T-helper 1 cell treated with Interleukin-12 subunit alpha and Interleukin-12 subunit beta and Interleukin-4 antibody, amounts not matched to agents 30 μg/mL and 1 μg/mL, for 36 hours (primary cell): ENCODE measurements around the gene SNX22.

Source experiments
- H3K27ac Mint-ChIP-seq: one replicate; pipeline ENCODE4 v1.8.0; 2021; ENCODE audit warnings: mild to moderate bottlenecking, mixed read lengths
- H3K27me3 Mint-ChIP-seq: one replicate; pipeline ENCODE4 v1.8.0; 2021; ENCODE audit warnings: low read depth, mixed read lengths
- H3K36me3 Mint-ChIP-seq: one replicate; pipeline ENCODE4 v1.8.0; 2021; ENCODE audit warnings: low read depth, mixed read lengths
- H3K4me1 Mint-ChIP-seq: one replicate; pipeline ENCODE4 v1.8.0; 2021; ENCODE audit warnings: low read depth, mixed read lengths
- H3K4me3 Mint-ChIP-seq: one replicate; pipeline ENCODE4 v1.8.0; 2021; ENCODE audit warnings: mild to moderate bottlenecking, moderate library complexity, mixed read lengths
- H3K9me3 Mint-ChIP-seq: one replicate; pipeline ENCODE4 v1.8.0; 2021; ENCODE audit warnings: mixed read lengths

SNX22 gene

GRCh38 chr15:64125978-64126377 is 25.6 kb upstream of the SNX22 start:
- Mint-ChIP-seq H3K36me3 (peaks cover 34% of the 10 kb centered on the region), H3K4me1 (peaks cover 3% of the 10 kb centered on the region), H3K27ac (no peak overlapping the region), H3K9me3 (no peaks in the 10 kb centered on the region), H3K27me3 (no peaks in the 10 kb centered on the region), H3K4me3 (no peak overlapping the region)

DNA sequence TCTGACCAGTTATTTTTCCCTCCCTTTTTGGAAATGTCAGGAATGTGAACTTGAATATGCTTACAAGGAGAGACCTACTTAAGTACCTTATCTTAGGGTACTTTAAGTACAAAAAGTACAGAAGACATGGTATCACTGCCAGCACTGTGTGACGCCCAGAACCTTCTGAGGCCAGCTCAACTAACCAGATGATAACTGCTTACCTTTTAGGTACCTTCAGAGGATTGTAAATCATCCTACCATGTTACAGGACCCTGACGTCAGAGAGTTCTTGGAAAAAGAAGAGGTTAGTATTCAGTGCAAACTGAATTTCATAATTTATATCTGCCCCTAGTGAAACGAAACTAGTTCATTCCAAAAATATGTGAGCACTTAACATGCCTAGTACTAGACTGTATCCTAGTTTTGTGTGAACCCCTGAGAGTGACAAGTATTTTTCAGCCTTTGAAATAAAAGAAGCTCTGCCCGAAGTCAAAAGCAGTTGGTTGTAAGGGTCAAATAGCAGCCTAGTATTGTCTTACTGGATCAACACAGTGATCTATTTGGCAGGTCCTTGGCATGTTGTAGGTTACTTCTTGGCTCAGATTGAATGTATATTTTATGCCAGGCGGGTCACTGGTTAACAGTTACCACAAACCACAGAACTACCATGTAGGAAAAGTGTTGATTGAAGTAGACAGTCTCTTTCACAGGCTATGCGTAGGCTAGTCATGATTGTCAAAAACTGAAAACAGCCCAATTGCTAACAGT is 23.8 kb upstream of the SNX22 start:
- H3K27me3 Mint-ChIP-seq = no peaks in the 10 kb centered on the region
- no peaks in the 10 kb centered on the region for H3K9me3 Mint-ChIP-seq
- H3K36me3 Mint-ChIP-seq = peaks cover 43% of the 10 kb centered on the region
- no peak overlapping the region for H3K27ac Mint-ChIP-seq
- no peak overlapping the region for H3K4me3 Mint-ChIP-seq
- H3K4me1 Mint-ChIP-seq = peaks cover 3% of the 10 kb centered on the region

GRCh38 chr15:64130159-64130558 is 21.4 kb upstream of the SNX22 start:
- Mint-ChIP-seq H3K4me3 (no peak overlapping the region), H3K27ac (no peak overlapping the region), H3K9me3 (no peaks in the 10 kb centered on the region), H3K36me3 (peaks cover 40% of the 10 kb centered on the region), H3K4me1 (peaks cover 3% of the 10 kb centered on the region), H3K27me3 (no peaks in the 10 kb centered on the region)

DNA sequence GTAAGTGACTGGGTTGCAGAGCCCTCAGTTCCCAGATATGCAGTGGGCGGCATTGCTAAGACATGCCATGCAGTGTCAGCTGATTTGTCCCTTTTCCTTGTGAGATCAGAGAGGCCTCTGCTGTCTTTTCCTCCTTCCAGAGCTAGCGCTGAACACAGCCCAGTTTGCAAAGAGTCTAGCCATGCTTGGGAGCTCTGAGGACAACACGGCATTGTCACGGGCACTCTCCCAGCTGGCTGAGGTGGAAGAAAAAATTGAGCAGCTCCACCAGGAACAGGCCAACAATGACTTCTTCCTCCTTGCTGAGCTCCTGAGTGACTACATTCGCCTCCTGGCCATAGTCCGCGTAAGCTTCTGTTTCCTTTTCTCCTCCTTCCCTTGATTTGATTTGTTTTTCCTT is 20.0 kb upstream of the SNX22 start:
- peaks cover 36% of the 10 kb centered on the region for H3K36me3 Mint-ChIP-seq
- H3K4me3 Mint-ChIP-seq = no peak overlapping the region
- H3K9me3 Mint-ChIP-seq = no peaks in the 10 kb centered on the region
- H3K27ac Mint-ChIP-seq = no peak overlapping the region
- H3K4me1 Mint-ChIP-seq = peaks cover 3% of the 10 kb centered on the region
- no peaks in the 10 kb centered on the region for H3K27me3 Mint-ChIP-seq

- H3K9me3 Mint-ChIP-seq = no peaks in the 10 kb centered on the region
- H3K27ac Mint-ChIP-seq = no peak overlapping the region
- H3K27me3 Mint-ChIP-seq = no peaks in the 10 kb centered on the region
- H3K36me3 Mint-ChIP-seq = peaks cover 38% of the 10 kb centered on the region
- H3K4me1 Mint-ChIP-seq = peaks cover 3% of the 10 kb centered on the region
- no peak overlapping the region for H3K4me3 Mint-ChIP-seq
Measured at GRCh38 chr15:64132217-64132616, 19.3 kb upstream of the SNX22 start.

GRCh38 chr15:64133623-64134344 is 17.7 kb upstream of the SNX22 start:
- H3K9me3 Mint-ChIP-seq = no peaks in the 10 kb centered on the region
- H3K36me3 Mint-ChIP-seq = peaks cover 32% of the 10 kb centered on the region
- no peak overlapping the region for H3K27ac Mint-ChIP-seq
- no peaks in the 10 kb centered on the region for H3K27me3 Mint-ChIP-seq
- no peak overlapping the region for H3K4me3 Mint-ChIP-seq
- no peaks in the 10 kb centered on the region for H3K4me1 Mint-ChIP-seq

DNA sequence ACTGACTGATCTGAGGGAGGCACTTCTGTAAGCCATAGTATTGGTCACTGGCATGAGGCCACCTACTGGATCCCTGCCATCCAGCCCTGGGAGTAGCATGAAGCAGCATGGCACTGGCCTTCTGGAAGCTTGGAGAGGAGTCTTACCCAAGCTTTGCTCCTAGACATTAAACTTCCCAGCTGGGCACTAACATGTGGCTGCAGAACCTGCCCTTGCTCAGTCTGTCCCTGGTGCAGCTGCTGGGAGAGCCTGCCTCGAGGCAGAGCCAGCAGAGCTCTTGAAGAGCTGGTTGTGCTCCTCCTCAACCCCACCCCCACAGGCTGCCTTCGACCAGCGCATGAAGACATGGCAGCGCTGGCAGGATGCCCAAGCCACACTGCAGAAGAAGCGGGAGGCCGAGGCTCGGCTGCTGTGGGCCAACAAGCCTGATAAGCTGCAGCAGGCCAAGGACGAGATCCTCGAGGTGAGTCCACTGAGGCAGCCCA is 17.1 kb upstream of the SNX22 start:
- Mint-ChIP-seq H3K4me3 (no peak overlapping the region), H3K4me1 (no peaks in the 10 kb centered on the region), H3K36me3 (peaks cover 32% of the 10 kb centered on the region), H3K27me3 (no peaks in the 10 kb centered on the region), H3K9me3 (no peaks in the 10 kb centered on the region), H3K27ac (no peak overlapping the region)

DNA sequence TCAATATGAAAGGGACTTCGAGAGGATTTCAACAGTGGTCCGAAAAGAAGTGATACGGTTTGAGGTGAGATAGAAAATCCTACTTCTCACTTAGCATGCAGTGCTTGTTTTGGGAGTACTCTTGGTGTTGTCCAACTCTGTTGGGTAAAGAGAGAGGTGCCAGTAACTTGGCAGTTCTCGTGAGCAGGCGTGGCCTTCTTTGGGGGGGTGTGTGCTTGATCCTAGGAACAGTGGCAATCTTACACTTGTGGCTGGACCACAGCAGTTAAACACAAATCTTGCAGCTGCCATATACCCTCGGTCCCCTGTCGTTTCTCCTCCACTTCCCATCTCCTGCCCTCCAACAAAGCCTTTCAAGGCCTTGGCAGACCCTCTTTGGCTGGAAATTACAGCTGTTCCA is 15.2 kb upstream of the SNX22 start:
- Mint-ChIP-seq H3K27me3 (no peaks in the 10 kb centered on the region), H3K27ac (no peak overlapping the region), H3K4me3 (no peak overlapping the region), H3K36me3 (peaks cover 27% of the 10 kb centered on the region), H3K4me1 (no peaks in the 10 kb centered on the region), H3K9me3 (no peaks in the 10 kb centered on the region)

GRCh38 chr15:64137226-64137833 is 14.2 kb upstream of the SNX22 start:
- Mint-ChIP-seq H3K4me3 (no peak overlapping the region), H3K27ac (no peak overlapping the region), H3K9me3 (no peaks in the 10 kb centered on the region), H3K27me3 (no peaks in the 10 kb centered on the region), H3K4me1 (no peaks in the 10 kb centered on the region), H3K36me3 (peaks cover 17% of the 10 kb centered on the region)

DNA sequence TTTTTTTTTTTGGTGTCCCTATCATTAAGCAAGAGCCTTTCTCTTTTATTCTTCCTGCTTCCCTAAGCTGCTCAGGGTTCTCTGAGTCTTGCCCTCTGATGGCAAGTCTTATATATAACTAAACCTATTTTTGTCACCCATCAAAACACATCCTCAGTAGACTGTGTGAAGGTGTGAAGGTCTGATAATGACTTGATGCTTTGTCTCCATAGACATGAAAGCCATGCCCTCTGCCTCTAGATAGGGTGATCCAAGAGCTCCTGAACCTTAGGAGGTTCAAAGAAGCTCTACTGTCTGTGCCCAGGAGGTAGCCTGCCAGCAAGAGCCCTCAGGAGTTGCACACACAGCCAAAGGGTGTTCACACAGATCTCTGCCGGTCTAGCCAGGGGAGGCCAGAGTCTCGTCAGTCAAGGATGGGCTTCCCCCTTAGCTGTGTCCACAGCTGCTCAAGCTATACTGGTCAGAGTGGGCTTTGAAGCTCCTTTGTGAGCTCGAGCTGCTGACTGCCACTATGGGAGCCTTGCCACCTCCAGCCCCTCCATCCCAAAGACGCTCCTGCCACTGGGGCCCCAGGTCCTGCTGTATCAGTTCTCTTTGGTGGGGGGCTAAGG is 13.1 kb upstream of the SNX22 start:
- Mint-ChIP-seq H3K27ac (no peak overlapping the region), H3K4me3 (no peak overlapping the region)

GRCh38 chr15:64141798-64142512 is 9.6 kb upstream of the SNX22 start:
- H3K4me3 Mint-ChIP-seq = no peak overlapping the region
- H3K27ac Mint-ChIP-seq = peak overlapping the region; percentile 41
- no peaks in the 10 kb centered on the region for H3K27me3 Mint-ChIP-seq
- H3K9me3 Mint-ChIP-seq = no peaks in the 10 kb centered on the region
- H3K4me1 Mint-ChIP-seq = no peaks in the 10 kb centered on the region
- H3K36me3 Mint-ChIP-seq = peaks cover 8% of the 10 kb centered on the region

More for the DNA sequence above, 13.1 kb upstream of the SNX22 start:
- Mint-ChIP-seq H3K36me3 (peaks cover 12% of the 10 kb centered on the region), H3K27me3 (no peaks in the 10 kb centered on the region), H3K9me3 (no peaks in the 10 kb centered on the region), H3K4me1 (no peaks in the 10 kb centered on the region)

- no peaks in the 10 kb centered on the region for H3K4me1 Mint-ChIP-seq
Measured at GRCh38 chr15:64143276-64143675, 8.3 kb upstream of the SNX22 start.

DNA sequence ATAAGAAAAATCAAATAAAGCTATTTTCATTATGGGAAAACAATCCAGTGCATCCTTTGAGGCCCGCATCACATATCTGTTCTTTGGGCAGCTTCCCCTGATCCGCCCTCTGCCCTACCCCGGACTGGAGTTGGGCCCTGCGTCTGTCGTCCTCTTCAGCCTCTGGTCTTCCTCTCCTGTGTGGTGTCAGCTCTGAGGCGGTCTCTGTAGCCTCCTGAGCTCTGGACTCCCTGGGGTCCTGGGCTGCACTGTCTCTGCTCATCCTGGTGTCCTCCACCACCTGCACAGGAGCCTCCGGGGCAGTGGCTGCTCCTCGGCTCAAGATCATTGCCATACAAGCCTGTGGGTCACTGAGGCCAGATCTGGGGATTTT is 7.4 kb upstream of the SNX22 start:
- no peak overlapping the region for H3K4me3 Mint-ChIP-seq
- H3K27me3 Mint-ChIP-seq = no peaks in the 10 kb centered on the region
- peaks cover 1% of the 10 kb centered on the region for H3K36me3 Mint-ChIP-seq
- no peak overlapping the region for H3K27ac Mint-ChIP-seq
- H3K9me3 Mint-ChIP-seq = no peaks in the 10 kb centered on the region
- H3K4me1 Mint-ChIP-seq = no peaks in the 10 kb centered on the region

More at GRCh38 chr15:64143276-64143675, 8.3 kb upstream of the SNX22 start:
- Mint-ChIP-seq H3K36me3 (peaks cover 1% of the 10 kb centered on the region), H3K27me3 (no peaks in the 10 kb centered on the region), H3K4me3 (no peak overlapping the region), H3K9me3 (no peaks in the 10 kb centered on the region), H3K27ac (no peak overlapping the region)
